Adipose tissue (tissue), 3 donors: ENCODE data around the gene SLC10A1. TPM values are rescaled to one million over a fixed set of nuclear protein-coding genes. Genes with fewer than 3 reads are reported as not detected.

Source experiments
- H3K27ac ChIP-seq: one replicate; pipeline ENCODE4 v1.5.1; 2013; ENCODE audit warnings: low read depth, low read length
- WGBS, 3 donors: extraction: QIAGEN DNeasy Blood & Tissue Kit; methylation state at CpG; one replicate each; pipeline ENCODE4 v1.1.7; 2013; 5-methylcytosine and 5-hydroxymethylcytosine counted together
- polyA plus RNA-seq, 3 donors: library from polyadenylated mRNA; stranded (reverse); fragments of 200-250 nt; gene quantifications; one replicate each; pipeline ENCODE4 v1.2.3, GENCODE V29; 2013
- donor health status: healthy with polysubstance abuse.
- donor health status: Bipolar disorder and iron deficiency.
- donor health status: healthy.

SLC10A1 gene
- polyA plus RNA-seq, 3 donors, result not detected

GRCh38 chr14:69812711-69813110 is 15.7 kb upstream of the SLC10A1 start:
- WGBS, 3 donors, result 79 to 85% (median 80%) methylated on average over 9 of the region's 9 CpGs
- H3K27ac ChIP-seq, result no peak overlapping the region

DNA sequence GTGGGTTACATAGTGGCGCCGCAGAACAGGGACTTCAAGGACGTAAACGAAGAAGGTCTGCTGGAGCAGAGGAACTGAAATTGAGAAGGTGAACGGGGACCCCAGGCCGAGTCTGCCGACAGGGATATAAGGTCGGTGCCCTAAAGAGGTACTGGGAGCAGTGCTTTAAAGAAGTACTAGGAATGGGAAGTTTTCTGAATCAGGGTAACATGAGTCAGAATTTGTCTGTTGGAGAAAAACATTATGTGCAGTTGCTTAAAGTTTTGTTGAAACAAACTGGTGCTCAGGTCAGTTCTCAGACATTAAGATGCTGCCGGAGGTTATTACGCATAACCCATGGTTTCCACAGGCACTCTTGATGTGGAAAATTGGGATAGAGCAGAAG is 14.8 kb upstream of the SLC10A1 start:
- 85 to 92% (median 90%) methylated on average over 10 of the region's 10 CpGs for WGBS, 3 donors
- no peak overlapping the region for H3K27ac ChIP-seq

DNA sequence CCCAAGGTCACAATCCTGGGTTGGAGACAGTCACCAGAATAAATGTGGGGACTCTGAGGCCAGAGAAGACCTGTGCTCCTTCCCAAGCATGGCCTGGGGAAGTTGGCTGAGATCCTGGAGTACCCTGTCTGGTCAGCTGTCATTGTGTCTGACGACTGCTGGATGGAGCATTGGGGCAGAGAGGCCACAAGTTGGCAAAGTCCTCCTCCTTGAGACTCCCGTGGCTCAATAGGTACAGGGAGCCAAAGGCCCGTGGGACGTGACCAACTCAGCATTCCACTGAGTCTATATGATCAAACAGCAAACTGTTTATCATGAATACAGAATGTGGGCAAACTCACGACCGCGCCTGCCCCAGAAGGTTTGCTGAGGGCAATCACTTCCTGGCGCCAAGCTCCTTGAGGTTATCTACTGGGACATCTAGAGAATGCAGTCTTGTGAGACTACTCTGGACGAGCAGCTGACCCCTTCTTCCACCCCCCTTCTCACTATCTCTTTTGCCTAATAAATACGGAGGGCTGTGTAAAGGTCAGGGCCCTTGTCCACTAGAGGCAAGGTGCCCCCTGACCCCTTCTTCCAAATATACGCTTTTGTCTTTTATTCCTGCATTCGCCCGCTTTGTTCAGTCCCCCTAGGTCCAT is 14.3 kb upstream of the SLC10A1 start:
- 74 to 81% (median 75%) methylated on average over 13 of the region's 13 CpGs for WGBS, 3 donors
- H3K27ac ChIP-seq, result no peak overlapping the region

GRCh38 chr14:69808919-69809808 is 12.1 kb upstream of the SLC10A1 start:
- no peak overlapping the region for H3K27ac ChIP-seq
- 78 to 88% (median 84%) methylated on average over 12 of the region's 12 CpGs for WGBS, 3 donors

GRCh38 chr14:69807192-69807591 is 10.2 kb upstream of the SLC10A1 start:
- WGBS, 3 donors, result 65 to 81% (median 71%) methylated on average over 1 of the region's 1 CpG
- H3K27ac ChIP-seq, result no peak overlapping the region

GRCh38 chr14:69804902-69805301 is 7.9 kb upstream of the SLC10A1 start:
- WGBS, 3 donors, result 90 to 92% (median 91%) methylated on average over 2 of the region's 2 CpGs
- no peak overlapping the region for H3K27ac ChIP-seq

DNA sequence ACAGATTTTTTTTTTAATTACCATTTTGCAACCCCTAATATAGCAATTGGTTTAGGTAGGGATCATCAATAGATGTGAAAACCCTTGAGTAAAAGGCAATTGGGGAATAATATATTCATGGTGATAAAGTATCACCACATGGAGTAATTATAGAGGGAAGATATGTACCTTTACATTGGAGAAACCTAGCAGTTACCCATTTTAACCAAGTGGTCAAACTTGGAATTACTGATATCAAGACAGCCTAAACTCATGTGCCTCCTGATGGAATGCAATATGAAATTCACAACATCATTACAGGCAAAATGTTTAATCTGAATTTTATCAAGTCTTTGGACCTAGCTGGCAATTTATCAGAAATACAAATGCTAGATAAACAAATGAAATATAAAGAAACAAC is 6.7 kb upstream of the SLC10A1 start:
- H3K27ac ChIP-seq, result no peak overlapping the region

GRCh38 chr14:69798339-69798735 is 1.3 kb upstream of the SLC10A1 start:
- no peak overlapping the region for H3K27ac ChIP-seq
- WGBS, 3 donors, result 92 to 97% (median 94%) methylated on average over 4 of the region's 4 CpGs

DNA sequence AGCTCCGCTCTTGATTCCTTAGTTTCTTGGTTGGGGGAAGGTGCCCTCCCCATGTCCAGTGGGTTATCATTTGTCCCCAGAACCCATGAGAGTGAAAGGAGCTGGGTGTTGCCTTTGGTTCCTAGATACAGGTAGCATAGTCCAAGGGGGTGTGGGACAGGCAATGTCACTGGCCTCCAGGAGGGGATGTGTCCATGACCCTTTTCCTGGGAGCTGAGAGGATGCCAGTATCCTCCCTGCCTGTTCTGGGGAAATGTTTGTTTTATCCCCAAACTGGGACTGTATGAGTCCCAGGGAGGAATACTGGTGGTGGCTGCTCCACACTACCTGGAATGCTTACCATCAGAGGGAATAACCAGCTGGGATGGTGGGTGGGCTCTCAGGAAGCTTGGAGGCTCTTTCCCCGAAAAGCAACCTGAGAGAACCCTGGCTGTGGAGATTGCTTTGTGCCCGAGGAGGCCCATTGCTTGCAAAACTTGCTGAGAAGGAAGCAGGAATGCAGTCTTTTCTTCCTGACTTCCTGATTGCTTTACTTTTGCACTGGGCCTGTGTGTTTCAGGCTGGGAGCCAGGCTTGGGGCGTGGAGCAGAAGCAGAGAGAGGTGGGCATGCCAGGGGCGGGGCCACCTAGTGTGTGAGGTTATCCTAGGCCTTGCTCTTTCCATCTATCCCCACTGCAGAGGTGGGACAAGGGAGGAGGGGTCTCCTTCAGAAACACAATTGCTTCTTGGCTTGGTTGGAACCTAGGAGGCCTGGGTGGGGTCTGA is 715 bp upstream of the SLC10A1 start:
- WGBS, 3 donors, result 61 to 84% (median 71%) methylated on average over 5 of the region's 5 CpGs
- H3K27ac ChIP-seq, result no peak overlapping the region

- 80 to 99% (median 99%) methylated on average over 4 of the region's 4 CpGs for WGBS, 3 donors
- no peak overlapping the region for H3K27ac ChIP-seq
Observed at GRCh38 chr14:69795691-69796090, 1.4 kb downstream of the SLC10A1 start.

GRCh38 chr14:69794791-69795190 is 2.2 kb downstream of the SLC10A1 start:
- 89 to 98% (median 89%) methylated on average over 3 of the region's 3 CpGs for WGBS, 3 donors

DNA sequence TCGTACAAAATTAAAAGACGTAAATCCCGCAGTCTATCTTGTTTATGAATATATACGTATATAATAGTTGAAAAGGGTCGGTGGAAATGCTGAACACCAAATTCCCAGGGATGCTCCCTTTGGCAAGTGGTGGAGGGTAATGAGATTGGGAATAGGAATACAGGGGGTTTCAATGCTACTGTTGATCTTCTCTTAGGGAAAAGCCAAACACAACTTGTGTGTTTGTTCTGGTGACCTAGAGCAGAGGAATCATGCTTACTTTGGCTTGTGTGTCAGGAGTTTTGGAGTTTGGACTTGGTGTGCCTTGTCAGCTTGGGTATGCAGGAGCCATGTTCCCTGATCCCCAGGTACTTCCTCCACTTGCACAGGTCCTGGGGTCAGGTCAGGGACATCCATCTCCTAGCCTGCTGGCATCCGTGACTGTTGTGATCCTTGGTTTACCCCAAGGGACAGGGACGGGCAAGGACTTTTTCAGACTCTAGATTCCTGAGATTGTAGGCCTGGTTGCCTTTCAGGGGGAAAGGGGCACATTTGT is 4.1 kb downstream of the SLC10A1 start:
- no peak overlapping the region for H3K27ac ChIP-seq
- WGBS, 3 donors, result 86 to 94% (median 91%) methylated on average over 7 of the region's 7 CpGs

More at GRCh38 chr14:69794791-69795190, 2.2 kb downstream of the SLC10A1 start:
- no peak overlapping the region for H3K27ac ChIP-seq

- no peak overlapping the region for H3K27ac ChIP-seq
Observed at GRCh38 chr14:69789118-69789640, 7.9 kb downstream of the SLC10A1 start.

DNA sequence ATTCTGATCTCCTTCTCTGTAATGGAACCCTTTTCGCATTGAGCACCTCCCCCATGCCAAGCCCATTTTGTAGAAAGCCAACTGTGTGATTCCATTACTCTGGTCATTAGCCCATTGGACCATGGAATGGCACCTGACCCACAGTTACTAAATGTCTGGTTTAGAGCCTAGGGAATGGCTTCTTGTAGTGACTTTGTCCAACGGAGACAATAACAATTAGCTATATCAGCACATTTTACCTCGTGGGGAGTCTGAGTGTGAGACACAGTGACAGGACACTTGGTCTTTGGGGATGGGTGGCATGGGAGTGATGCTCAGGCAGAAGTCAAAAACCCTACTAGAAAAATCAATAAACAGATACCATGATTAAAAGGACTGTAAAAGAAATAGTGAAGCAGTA is 10.4 kb downstream of the SLC10A1 start:
- no peak overlapping the region for H3K27ac ChIP-seq
- 89 to 97% (median 97%) methylated on average over 3 of the region's 3 CpGs for WGBS, 3 donors

DNA sequence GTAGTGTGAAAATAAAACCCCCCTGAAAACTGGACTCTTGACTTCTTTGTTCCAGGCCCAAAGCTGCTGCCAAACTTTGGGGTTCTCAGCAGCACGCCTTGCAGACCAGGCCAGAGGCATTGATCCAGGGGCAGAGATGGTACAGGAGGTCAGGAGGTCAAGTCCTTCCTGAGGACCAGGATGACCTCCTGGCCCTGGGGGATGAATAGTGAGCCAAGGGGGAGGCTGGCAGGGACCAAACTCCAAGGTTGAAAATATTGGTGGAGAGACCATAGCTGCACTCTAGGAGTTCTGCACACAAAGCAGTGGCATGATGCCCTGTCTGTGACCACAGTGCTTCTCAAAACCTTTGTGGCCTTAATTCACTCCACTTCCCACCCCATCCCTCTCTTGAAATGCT is 12.1 kb downstream of the SLC10A1 start:
- H3K27ac ChIP-seq, result no peak overlapping the region
- 92 to 100% (median 98%) methylated on average over 1 of the region's 1 CpG for WGBS, 3 donors

DNA sequence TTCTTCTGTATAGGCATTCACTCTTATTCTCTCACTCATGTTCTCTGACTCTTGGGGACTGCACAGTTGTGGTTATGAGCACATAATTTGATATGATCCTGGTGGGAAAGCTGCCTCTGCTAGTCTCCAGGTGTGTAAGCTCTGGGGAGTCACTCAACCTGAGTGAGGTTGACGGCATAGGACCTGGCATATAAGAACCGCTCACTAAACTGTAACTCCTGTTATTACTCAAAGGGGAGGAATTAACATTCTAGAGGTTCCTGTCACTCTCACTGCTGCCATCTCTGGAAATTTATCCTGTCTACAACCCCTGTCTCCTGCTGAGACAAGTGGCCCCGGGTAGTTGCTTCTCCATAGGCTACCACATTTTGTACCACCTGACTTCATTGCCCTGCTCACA is 16.1 kb downstream of the SLC10A1 start:
- no peak overlapping the region for H3K27ac ChIP-seq
- WGBS, 3 donors, result 94 to 99% (median 94%) methylated on average over 3 of the region's 3 CpGs

DNA sequence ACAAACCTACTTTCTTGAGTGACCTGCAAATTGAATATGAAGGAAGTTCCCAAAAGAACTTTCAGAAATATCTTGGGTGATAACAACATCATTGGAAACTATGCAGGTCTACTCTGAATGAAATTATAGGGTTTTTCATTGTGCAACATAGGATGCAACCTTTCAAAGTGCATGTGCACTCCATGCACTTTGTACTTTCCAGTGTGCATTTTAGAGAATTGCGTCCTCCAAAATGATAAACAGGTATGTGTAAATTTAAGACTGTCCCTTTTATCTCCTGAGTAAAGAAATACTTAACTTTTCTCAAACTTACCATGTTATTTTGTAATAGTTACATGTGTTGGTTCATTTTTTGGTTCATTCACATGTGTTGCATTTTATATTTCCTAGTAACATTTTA is 16.9 kb downstream of the SLC10A1 start:
- 90 to 100% (median 99%) methylated on average over 1 of the region's 1 CpG for WGBS, 3 donors
- no peak overlapping the region for H3K27ac ChIP-seq

- WGBS, 3 donors, result 90 to 94% (median 90%) methylated on average over 2 of the region's 2 CpGs
- no peak overlapping the region for H3K27ac ChIP-seq
Observed at GRCh38 chr14:69779088-69779487, 18.0 kb downstream of the SLC10A1 start.
